ENCODE results near the gene ADAMTS12. TPM values are rescaled to one million over a fixed set of nuclear protein-coding genes. Genes with fewer than 3 reads are reported as not detected.

ADAMTS12 gene
- polyA plus RNA-seq, 1 donor, result 18.2 TPM

DNA sequence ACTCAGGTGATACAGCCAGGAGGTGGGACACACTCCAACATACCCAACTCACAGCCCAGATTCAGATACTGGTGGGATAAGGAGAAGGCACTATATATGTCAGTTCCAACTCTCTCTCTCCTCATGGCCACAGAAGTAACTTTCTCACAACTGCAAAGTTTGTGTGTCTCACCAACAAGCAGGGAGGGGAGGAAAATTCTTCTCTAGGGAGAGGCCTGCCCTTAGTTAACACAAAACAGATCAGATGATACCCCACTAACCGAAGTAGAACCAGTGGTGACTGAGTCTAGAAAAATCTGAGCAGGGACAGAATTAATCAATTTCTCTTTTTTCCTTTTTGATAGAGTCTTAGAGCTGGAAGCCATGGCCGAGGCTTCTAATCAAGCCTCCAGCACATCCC is 133.1 kb downstream of the ADAMTS12 start:
- DNase-seq, result no peak

GRCh38 chr5:33756491-33756890 is 135.3 kb downstream of the ADAMTS12 start:
- DNase-seq, result no peak

DNA sequence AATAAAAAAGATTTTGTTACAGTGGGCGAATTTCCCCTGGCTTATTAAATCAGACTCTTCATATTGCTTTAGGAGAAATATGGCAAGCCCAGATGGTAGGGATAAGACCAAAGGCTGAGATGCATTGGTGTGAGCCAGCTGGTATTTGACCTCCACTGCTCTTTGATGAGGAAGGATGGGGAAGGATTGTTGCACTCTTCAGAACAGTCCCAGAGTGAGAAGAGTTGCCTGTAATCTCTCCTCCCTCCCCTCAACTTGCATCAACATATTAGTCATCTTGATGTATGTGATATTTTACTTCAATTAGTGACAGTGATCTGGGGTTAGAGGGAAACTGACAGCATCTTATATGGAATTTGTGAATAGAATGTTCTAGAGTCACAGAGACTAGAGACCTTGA is 136.6 kb downstream of the ADAMTS12 start:
- DNase-seq, result no peak

GRCh38 chr5:33753704-33754103 is 138.1 kb downstream of the ADAMTS12 start:
- no peak for DNase-seq

DNA sequence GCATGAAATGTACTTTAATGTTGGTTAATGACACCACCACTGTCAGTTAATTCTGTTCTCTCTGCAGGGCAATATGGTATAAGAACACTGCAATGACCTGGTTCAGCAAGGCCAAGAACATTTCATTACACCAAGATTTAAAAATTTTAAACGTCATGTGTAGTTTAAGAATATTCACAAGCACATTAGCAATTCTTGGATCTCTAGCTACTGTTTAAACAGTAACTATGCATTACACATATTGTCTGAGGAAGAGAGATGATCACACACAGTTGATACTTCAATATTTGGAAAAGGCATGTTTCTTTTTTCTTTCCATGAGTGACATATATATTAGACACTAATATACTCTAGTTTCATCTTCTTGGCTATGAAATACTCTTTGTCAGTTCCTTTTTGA is 143.0 kb downstream of the ADAMTS12 start:
- no peak for DNase-seq

- no peak for DNase-seq
Observed at GRCh38 chr5:33745101-33745770, 146.6 kb downstream of the ADAMTS12 start.

GRCh38 chr5:33743099-33743498 is 148.7 kb downstream of the ADAMTS12 start:
- no peak for DNase-seq

- DNase-seq, result no peak
Observed at GRCh38 chr5:33742181-33742580, 149.6 kb downstream of the ADAMTS12 start.

DNA sequence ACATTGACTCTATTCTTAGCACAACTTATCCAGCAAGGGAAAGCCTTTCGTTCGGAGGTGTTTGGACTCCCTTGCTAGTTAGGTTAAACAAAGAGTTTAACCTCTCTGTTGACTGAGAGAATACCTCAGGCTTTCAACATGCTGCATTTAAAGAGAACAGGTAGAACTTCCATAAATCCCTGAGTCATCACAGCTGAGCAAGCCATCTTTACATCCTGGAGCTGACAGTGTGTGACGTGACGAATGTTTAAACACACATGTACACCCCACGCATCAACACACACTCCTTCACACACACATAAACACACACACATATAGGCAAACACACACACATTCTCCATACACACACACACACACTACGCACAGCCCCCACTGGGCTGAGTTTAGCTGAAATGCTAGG is 152.8 kb downstream of the ADAMTS12 start:
- no peak for DNase-seq

- no peak for DNase-seq
Observed at GRCh38 chr5:33738097-33738496, 153.7 kb downstream of the ADAMTS12 start.

GRCh38 chr5:33737697-33738096 is 154.1 kb downstream of the ADAMTS12 start:
- no peak for DNase-seq

DNA sequence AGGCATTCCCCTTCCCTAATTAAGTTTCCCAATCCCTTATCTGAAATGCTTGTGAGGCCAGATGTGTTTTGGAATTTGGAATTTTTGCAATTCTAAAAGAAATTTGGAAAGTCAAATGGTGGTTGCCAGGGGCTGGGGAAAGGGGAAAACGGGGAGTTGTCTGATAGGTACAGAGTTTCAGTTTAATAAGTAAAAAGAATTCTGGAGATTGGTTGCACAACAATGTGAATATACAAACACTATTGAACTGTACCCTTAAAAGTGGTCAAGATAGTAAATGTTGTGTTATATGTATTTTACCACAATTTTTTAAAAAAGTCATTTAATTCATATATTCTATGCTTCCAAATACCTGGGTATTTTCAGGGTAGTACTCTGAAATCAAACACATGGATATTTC is 154.5 kb downstream of the ADAMTS12 start:
- DNase-seq, result no peak

GRCh38 chr5:33736510-33736909 is 155.3 kb downstream of the ADAMTS12 start:
- DNase-seq, result no peak

- DNase-seq, result no peak
Observed at GRCh38 chr5:33735072-33735471, 156.7 kb downstream of the ADAMTS12 start.

- DNase-seq, result peak; percentile 56
Observed at GRCh38 chr5:33734537-33734936, 157.3 kb downstream of the ADAMTS12 start.

- no peak for DNase-seq
Observed at GRCh38 chr5:33733225-33733624, 158.6 kb downstream of the ADAMTS12 start.

DNA sequence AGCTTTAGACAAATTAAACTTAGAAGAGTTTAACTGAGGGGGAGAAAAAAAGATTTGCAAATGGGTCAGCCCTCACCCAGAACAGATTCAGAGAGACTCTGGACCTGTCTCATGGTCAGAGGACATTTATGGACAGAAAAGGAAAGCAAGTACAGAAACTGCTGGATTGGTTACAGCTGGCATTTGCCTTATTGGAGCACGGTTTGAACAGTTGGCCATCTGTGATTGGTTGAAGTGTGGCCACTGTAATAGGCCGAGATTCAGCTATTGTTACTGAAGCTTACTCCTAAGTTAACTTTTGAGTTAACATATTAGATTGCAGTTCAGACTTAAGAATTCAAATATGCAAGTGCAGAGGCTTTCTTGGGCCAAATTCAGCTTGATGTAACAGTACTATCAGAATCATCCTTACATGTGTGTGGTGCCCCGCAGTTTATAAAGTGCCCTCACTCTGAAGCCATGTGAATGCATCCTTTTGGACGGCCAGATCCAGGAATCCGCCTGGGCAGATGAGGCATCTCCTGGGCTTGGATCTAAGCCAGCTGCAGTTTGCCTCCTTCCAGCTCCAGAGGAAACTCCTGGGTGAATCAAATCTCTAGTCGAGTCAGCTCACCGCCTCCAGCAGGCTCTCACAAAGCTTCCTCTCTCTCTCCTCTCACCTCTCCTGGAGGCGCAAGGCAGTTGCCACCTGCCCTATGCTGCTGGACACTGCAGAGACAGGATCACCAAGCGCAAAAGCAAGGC is 165.2 kb downstream of the ADAMTS12 start:
- DNase-seq, result peak; percentile 77

DNA sequence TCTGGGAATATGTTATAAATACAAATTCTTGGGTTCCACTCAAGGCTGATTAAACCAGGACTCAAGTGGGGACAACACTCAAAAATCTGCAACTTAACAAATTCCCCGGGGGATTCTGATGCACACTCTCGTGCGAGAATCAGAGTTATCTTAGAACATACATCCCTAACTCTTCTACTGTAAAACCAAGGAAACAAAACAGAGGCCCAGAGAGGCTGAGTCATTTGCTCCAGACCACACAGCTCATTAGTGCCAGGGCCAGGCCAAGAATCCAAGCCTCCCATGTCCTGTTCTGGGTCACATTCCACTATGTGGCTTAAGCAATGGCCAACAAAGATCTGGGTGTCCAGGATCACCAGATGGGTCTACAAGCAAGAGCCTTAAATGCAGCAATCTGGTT is 166.0 kb downstream of the ADAMTS12 start:
- DNase-seq, result no peak

DNA sequence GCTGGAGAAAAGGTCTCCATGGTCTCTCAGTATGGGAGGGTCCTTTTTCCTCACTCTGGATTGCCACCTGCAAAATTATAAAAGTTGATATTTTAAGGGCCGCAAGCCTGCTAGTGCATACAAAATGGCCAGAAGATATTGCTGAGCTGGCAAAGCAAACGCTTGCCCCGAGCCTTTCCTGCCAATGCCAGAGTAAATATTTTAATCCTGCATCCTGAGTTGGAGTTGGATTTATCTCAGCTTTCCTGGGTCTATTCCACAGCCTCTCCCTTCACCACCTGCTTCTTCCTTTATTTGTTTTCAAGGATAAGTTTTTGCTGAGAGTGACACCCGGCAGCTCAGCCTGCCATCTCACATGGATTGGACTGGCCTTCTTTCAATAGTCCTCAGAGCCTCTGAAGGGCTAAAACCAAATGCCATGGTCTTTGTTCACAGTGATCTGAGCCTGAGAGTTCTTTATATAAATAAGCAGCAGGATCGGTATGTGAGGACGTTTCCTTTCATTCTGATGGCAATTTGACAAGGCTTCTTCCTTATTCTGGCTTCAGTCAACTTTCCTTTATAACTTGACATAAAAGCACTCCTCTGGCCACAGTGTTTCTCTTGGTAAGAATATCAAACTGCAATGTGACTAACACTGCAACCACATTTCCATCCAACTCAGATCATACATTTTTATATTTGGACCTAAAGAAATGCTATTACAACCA is 170.1 kb downstream of the ADAMTS12 start:
- DNase-seq, result peak; percentile 49

DNA sequence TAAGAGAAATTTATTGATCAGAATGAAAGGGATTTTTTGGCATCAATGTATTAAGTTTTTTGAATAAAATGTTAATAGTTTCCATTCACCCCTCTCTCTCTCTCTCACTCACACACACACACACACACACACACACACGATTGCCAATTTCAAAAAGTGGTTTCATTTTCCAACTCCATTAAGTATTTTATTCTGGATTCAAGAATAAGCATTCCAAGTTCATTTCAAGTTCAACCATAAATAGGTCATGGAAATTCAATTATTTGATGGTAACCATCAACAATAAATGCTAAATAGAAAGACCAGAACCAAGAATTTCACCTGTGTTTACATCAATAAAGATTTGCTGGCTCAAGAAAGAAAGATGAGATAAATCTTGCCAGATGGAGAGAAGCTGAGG is 171.6 kb downstream of the ADAMTS12 start:
- peak; percentile 71 for DNase-seq

- DNase-seq, result no peak
Observed at GRCh38 chr5:33719769-33720168, 172.0 kb downstream of the ADAMTS12 start.

GRCh38 chr5:33715661-33716060 is 176.1 kb downstream of the ADAMTS12 start:
- no peak for DNase-seq

- no peak for DNase-seq
Observed at GRCh38 chr5:33713136-33713765, 178.5 kb downstream of the ADAMTS12 start.

Measured in hindlimb muscle (tissue), 1 donor.